Hematopoietic multipotent progenitor cell (in vitro differentiated cells): Measurements from ENCODE around the gene TMEM94. TPM values are rescaled to one million over a fixed set of nuclear protein-coding genes. Genes with fewer than 3 reads are reported as not detected.
"Not testable (repeated sequence)": the region's sequence is repeated elsewhere in the genome, so short reads cannot be mapped to it uniquely, and the experiment has no call there.

Experiments used
- DNase-seq, 3 donors: peaks; one replicate each; pipeline ENCODE4 v3.0.0-alpha.2; 2011 to 2015; ENCODE audit warnings: low read depth in 2 of 3, low spot score in 2 of 3
- total RNA-seq: library from RNA; depleted of rRNA; stranded (reverse); fragments of >200 nt; gene quantifications from one replicate; pipeline ENCODE4 v1.2.3, GENCODE V29; 2012

Gene TMEM94
- total RNA-seq, 1 donor: 156 TPM

DNA sequence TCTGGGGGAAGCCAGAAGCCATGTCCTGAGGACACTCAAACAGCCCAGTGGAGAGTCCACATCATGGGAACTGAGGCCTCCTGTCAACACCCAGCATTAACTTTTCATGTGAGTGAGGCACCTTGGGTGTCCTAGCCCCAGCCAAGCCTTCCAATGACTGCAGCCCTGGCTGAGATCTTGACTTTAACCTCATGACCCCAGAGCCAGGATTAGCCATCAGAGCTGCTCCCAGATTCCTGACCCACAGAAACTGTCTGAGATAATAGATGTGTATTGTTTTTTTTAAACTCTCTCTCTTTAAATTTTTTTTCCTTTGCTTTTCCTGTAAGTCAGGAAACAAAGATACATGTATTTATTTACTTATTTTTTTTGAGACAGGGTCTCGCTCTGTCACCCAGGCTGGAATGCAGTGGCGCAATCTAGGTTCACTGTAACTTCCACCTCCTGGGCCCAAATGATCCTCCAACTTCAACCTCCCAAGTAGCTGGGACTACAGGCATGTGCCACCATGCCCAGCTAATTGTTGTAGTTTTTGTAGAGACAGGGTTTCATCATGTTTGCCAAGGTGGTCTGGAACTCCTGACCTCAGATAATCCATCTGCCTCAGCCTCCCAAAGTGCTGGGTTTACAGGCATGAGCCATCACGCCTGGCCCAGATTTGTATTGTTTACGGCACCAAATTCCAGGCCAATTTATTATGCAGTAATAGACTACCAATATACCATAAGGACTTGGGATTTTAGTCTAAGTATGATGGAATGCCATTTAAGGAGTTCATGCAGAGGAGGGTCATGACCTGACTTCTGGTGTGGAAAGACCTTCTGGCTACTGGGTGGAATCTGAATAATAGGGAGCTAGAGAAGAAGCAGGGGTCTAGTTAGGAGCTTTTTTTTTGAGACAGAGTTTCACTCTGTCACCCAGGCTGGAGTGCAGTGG is 14.0 kb upstream of the TMEM94 start:
- DNase-seq: no peak

GRCh38 chr17:75445296-75445695 is 11.1 kb upstream of the TMEM94 start:
- DNase-seq: no peak

- DNase-seq: not testable (repeated sequence)
Observed at GRCh38 chr17:75445896-75446295, 10.5 kb upstream of the TMEM94 start.

DNA sequence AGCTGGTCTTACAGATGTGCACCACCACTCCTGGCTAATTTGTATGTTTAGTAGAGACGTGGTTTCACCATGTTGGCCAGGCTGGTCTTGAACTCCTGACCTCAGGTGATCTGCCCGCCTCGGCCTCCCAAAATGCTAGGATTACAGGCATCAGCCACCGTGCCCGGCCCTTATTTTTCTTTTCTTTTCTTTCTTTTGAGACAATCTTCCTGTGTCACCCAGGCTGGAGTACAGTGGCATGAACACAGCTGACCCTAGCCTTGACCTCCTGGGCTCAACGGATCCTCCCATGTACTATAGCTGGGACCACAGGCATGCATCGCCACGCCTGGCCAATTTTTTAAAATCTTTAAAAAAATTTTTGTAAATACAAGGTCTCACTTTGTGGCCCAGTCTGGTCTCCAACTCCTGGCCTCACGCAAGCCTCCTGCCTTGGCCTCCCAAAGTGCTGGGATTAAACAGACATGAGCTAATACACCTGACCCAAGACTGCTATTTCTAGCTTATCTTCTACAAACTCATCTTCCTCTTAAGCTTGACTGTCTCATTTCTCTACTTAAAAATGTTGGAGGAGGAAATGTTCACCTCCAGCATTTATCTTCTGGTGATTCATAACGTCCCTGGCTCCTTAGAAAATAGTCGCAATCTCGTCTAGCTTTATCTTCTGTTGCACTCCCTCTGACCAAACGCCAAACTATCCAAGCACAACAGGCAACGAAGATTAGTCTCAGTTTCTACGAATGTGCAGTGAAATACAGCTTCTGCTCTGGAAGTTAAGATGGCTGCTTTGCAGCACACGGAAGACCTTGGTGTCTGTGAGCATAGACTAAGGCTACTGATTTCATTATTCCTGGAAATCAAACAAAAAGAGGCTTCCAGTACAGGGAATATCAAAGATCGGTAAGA is 8.2 kb upstream of the TMEM94 start:
- DNase-seq: no peak

- DNase-seq: no peak
Observed at GRCh38 chr17:75450270-75450669, 6.2 kb upstream of the TMEM94 start.

- DNase-seq: peak in 2 of 3 donors; percentile 24 to 83
Observed at GRCh38 chr17:75454193-75454592, 2.2 kb upstream of the TMEM94 start.

- not testable (repeated sequence) for DNase-seq
Observed at GRCh38 chr17:75454672-75455071, 1.8 kb upstream of the TMEM94 start.

GRCh38 chr17:75456039-75456416 is 407 bp upstream of the TMEM94 start:
- no peak for DNase-seq

GRCh38 chr17:75457047-75457654 is 716 bp downstream of the TMEM94 start:
- DNase-seq: peak in 2 of 3 donors; percentile 6 to 18

DNA sequence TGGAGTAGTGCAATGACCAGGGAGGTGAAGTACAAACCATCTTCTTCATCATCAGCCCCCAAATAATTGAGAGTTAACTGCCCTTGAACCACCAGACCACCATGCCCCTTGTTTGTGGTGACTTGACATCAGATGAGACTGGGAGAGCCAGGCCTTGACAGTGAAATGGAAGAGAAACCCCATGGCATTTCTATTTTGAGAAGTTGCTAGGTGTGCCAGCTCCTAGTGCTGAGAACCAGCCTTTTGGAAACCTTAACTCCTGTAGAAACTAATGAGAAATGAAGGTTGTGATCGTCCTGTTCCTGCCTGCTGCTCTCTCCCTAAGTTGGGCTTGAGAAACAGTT is 2.8 kb downstream of the TMEM94 start:
- DNase-seq: no peak

DNA sequence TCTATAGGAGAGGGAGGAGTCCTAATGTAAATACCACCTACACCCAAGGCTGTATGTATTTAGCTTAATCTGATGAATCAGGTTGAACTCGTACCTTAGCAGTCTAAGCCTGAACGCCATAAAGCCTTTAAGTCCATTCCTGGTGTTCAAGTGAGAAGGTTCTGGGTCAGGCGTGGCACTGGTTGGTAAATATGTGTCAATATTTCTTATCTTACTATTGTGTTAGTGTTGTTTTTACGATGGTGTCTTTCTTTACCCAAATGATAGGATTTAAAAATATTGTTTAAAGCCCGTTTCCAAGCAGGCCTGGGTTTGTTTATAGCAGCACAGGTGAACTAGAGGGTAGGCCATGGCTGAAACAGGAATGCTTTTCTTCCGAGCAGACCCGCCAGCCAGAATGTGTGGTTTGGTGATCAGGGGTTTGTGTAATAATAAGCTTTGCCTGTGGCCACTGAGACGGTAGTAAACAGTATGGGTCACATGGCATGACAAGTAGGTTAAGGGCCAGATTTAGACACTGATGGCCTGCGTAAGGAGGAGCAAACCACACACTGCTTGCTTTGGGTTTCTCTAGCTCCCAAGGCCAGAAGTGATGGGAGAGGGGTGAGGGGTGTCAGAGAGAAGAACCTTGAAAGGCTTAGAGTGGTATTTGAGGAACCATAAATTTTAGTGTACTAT is 3.3 kb downstream of the TMEM94 start:
- DNase-seq: peak in 1 of 3 donors; percentile 7

GRCh38 chr17:75460295-75460694 is 3.9 kb downstream of the TMEM94 start:
- DNase-seq: no peak

GRCh38 chr17:75463603-75464002 is 7.2 kb downstream of the TMEM94 start:
- DNase-seq: no peak

DNA sequence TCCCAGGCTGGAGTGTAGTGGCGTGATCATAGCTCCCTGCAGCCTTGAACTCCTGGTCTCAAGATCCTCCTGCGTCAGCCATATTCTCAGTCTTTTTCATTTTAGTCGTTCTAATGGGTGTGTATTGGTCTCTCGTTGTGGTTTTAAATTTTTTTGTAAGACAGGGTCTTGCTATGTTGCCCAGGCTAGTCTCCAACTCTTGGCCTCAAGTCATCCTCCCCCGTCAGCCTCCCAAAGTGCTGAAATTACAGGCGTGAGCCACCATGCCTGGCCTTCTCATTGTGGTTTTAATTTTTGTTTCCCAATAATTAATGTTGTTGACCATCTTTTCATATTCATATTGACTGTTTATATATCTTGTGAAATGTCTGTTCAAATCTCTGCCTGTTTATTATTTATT is 8.6 kb downstream of the TMEM94 start:
- DNase-seq: no peak

- DNase-seq: no peak
Observed at GRCh38 chr17:75468291-75468754, 11.9 kb downstream of the TMEM94 start.

- DNase-seq: no peak
Observed at GRCh38 chr17:75468779-75469373, 12.4 kb downstream of the TMEM94 start.

GRCh38 chr17:75471207-75471606 is 14.8 kb downstream of the TMEM94 start:
- no peak for DNase-seq

- DNase-seq: no peak
Observed at GRCh38 chr17:75472119-75472518, 15.7 kb downstream of the TMEM94 start.

- no peak for DNase-seq
Observed at GRCh38 chr17:75473246-75473645, 16.8 kb downstream of the TMEM94 start.

DNA sequence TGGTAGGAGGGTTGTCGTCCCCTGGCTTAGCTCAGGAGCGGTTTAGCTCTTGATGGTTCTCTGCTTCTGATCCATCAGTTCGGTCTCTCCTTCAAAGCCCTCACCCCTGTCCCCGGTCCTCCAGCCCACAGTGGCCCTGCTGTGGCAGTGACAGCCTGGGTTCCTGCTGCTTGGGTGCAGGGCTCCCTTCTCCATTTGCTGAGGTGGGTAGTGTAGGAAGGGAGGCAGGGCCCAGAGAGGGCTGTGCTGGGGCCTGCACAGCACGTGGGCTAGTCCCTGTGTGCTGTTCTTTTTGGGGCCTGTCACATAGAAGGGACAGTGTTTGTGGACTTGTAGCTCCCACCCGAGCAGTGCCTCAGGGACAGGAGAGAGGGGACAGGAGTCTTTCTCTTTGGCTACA is 18.3 kb downstream of the TMEM94 start:
- no peak for DNase-seq
